ENCODE data around the gene HAUS5.

DNA sequence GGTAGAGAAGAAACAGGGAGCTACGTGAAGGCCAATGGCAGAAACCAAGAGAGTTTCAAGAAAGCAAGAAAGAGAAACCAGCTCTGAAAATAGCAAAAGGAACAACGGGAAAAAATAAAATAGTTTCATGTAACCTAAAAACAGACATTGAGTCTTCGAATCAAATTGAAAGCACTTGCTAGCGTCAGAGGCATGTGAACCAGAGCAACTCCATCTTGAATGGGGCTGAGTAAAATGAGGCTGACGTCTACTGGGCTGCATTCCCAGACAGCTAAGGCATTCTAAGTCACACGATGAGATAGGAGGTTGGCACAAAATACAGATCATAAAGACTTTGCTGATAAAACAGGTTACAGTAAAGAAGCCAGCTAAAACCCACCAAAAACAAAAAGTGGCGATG, 33.8 kb upstream of the HAUS5 start:
- TF ChIP-seq, protein P1, sequence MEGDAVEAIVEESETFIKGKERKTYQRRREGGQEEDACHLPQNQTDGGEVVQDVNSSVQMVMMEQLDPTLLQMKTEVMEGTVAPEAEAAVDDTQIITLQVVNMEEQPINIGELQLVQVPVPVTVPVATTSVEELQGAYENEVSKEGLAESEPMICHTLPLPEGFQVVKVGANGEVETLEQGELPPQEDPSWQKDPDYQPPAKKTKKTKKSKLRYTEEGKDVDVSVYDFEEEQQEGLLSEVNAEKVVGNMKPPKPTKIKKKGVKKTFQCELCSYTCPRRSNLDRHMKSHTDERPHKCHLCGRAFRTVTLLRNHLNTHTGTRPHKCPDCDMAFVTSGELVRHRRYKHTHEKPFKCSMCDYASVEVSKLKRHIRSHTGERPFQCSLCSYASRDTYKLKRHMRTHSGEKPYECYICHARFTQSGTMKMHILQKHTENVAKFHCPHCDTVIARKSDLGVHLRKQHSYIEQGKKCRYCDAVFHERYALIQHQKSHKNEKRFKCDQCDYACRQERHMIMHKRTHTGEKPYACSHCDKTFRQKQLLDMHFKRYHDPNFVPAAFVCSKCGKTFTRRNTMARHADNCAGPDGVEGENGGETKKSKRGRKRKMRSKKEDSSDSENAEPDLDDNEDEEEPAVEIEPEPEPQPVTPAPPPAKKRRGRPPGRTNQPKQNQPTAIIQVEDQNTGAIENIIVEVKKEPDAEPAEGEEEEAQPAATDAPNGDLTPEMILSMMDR (conservative IDR thresholded peaks at IDR 0.05; ENCODE audit: low read depth, low read length): no peak
- no peak for TF ChIP-seq EZH2 (IDR thresholded peaks at IDR 0.05; ENCODE audit: borderline replicate concordance, low read depth, low read length, poor library complexity, severe bottlenecking)
